Endothelial cell of coronary artery (primary cell): ENCODE results near the gene MARCHF5. TPM values are rescaled to one million over a fixed set of nuclear protein-coding genes. Genes with fewer than 3 reads are reported as not detected.

ENCODE experiments used
- total RNA-seq: library from RNA; depleted of rRNA; stranded (reverse); fragments of >200 nt; gene quantifications from 2 replicates; pipeline ENCODE4 v1.2.3, GENCODE V29; 2014

MARCHF5 gene
- 17.9 and 19.7 TPM in 2 replicates for total RNA-seq

GRCh38 chr10:92290837-92291615 is at the start of gene MARCHF5, which contains the start of gene CPEB3:
MARCHF5 (plus strand) TSS chr10:92291167; CDS start chr10:92291495, 328 bp downstream.
CPEB3 (minus strand) TSS chr10:92291078; CDS start chr10:92240350, 50,728 bp downstream.

Other genes starting within 250 kb of the MARCHF5 start
- gene CPEB3, start 89 bp upstream of the MARCHF5 start, total RNA-seq, result 0.81 and 0.94 TPM in 2 replicates